DND-41 (cell line): ENCODE results near the gene S100A2.
"Not testable (repeated sequence)": the region's sequence is repeated elsewhere in the genome, so short reads cannot be mapped to it uniquely, and the experiment has no call there.

Experiments
- EZH2 ChIP-seq: IDR thresholded peaks from 3 replicates; pipeline ENCODE4 v1.6.1; 2012; ENCODE audit warnings: borderline replicate concordance, low read depth, mild to moderate bottlenecking, moderate library complexity, low read length, inconsistent platforms; ENCODE audit not compliant: severe bottlenecking
- TF ChIP-seq, protein P1 (sequence below): IDR thresholded peaks from 2 replicates; pipeline ENCODE4 v1.5.1; 2012; ENCODE audit warnings: borderline replicate concordance, low read length, moderate library complexity, mild to moderate bottlenecking; ENCODE audit not compliant: poor library complexity, severe bottlenecking; ENCODE audit errors: extremely low read depth

DNA sequence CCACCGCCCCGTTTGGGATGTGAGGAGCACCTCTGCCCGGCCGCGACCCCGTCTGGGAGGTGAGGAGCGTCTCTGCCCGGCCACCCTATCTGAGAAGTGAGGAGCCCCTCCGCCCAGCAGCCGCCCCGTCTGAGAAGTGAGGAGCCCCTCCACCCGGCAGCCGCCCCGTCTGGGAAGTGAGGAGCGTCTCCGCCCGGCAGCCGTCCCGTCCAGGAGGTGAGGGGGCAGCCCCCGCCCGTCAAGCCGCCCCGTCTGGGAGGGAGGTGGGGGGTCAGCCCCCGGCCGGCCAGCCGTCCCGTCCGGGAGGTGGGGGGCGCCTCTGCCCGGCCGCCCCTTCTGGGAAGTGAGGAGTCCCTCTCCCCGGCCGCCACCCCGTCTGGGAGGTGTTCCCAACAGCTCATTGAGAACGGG, 9.4 kb upstream of the S100A2 start:
- TF ChIP-seq, protein P1, sequence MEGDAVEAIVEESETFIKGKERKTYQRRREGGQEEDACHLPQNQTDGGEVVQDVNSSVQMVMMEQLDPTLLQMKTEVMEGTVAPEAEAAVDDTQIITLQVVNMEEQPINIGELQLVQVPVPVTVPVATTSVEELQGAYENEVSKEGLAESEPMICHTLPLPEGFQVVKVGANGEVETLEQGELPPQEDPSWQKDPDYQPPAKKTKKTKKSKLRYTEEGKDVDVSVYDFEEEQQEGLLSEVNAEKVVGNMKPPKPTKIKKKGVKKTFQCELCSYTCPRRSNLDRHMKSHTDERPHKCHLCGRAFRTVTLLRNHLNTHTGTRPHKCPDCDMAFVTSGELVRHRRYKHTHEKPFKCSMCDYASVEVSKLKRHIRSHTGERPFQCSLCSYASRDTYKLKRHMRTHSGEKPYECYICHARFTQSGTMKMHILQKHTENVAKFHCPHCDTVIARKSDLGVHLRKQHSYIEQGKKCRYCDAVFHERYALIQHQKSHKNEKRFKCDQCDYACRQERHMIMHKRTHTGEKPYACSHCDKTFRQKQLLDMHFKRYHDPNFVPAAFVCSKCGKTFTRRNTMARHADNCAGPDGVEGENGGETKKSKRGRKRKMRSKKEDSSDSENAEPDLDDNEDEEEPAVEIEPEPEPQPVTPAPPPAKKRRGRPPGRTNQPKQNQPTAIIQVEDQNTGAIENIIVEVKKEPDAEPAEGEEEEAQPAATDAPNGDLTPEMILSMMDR = not testable (repeated sequence)
- TF ChIP-seq EZH2 = not testable (repeated sequence)
